Measurements from ENCODE around the gene RRN3.
"Not testable (repeated sequence)": the region's sequence is repeated elsewhere in the genome, so short reads cannot be mapped to it uniquely, and the experiment has no call there.

DNA sequence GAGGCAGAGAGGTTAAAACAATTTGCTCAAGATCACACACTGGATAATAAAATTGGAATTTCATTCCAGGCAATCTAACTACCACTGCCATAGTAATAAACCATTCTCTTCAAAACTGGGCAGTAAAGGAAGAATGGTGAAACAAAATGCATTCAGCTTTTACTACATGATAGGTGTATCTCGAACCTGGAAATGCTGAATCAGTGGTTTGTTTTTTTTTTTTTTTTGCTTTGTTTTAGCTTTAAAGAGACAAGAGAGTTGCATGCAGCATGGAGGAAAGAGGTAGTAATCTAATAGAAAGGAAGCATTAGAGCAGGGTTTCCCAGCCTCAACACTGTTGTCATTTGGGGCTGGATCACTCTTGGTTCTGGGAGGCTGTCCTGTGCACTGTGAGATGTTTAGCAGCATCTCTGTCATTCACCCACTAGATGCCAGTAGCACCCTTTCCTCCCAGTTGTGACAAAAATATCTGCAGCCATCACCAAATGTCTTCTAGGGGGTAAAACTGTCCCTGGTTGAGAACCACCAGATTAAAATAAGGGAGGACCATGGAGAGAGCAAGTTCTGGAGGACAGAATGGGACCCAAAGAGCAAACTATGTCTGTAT, 3.3 kb downstream of the RRN3 start:
- TF ChIP-seq, protein P1, sequence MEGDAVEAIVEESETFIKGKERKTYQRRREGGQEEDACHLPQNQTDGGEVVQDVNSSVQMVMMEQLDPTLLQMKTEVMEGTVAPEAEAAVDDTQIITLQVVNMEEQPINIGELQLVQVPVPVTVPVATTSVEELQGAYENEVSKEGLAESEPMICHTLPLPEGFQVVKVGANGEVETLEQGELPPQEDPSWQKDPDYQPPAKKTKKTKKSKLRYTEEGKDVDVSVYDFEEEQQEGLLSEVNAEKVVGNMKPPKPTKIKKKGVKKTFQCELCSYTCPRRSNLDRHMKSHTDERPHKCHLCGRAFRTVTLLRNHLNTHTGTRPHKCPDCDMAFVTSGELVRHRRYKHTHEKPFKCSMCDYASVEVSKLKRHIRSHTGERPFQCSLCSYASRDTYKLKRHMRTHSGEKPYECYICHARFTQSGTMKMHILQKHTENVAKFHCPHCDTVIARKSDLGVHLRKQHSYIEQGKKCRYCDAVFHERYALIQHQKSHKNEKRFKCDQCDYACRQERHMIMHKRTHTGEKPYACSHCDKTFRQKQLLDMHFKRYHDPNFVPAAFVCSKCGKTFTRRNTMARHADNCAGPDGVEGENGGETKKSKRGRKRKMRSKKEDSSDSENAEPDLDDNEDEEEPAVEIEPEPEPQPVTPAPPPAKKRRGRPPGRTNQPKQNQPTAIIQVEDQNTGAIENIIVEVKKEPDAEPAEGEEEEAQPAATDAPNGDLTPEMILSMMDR (IDR thresholded peaks at IDR 0.05), result not testable (repeated sequence)
- not testable (repeated sequence) for TF ChIP-seq POLR2A (IDR thresholded peaks at IDR 0.05)
